ENCODE data around the gene SNX25.

DNA sequence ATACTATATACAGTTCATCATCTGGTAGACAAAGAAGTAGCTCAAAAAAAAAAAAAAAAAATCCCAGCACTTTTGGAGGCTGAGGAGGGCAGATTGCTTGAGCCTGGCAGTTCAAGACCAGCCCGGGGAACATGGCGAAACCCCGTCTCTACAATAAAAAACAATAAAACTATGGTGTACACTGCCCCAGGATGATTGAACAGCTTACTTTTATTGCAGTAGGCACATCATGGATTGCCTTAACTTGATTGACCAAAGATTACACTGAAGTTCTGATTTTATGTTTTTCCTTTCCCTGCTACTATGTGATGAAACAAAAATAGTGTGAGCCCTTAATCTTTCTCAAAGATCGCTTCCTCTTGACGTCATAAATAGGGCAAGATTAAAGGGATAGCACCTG lies 60.6 kb downstream of the SNX25 start:
- TF ChIP-seq, protein P1, sequence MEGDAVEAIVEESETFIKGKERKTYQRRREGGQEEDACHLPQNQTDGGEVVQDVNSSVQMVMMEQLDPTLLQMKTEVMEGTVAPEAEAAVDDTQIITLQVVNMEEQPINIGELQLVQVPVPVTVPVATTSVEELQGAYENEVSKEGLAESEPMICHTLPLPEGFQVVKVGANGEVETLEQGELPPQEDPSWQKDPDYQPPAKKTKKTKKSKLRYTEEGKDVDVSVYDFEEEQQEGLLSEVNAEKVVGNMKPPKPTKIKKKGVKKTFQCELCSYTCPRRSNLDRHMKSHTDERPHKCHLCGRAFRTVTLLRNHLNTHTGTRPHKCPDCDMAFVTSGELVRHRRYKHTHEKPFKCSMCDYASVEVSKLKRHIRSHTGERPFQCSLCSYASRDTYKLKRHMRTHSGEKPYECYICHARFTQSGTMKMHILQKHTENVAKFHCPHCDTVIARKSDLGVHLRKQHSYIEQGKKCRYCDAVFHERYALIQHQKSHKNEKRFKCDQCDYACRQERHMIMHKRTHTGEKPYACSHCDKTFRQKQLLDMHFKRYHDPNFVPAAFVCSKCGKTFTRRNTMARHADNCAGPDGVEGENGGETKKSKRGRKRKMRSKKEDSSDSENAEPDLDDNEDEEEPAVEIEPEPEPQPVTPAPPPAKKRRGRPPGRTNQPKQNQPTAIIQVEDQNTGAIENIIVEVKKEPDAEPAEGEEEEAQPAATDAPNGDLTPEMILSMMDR (IDR thresholded peaks at IDR 0.05): no peak
- TF ChIP-seq POLR2A (IDR thresholded peaks at IDR 0.05): no peak
